Stimulated activated naive CD8-positive, alpha-beta T cell treated with anti-CD3 and anti-CD28 coated beads, Interleukin-15, Interleukin-2, amounts not matched to agents 100 ng/mL and 50 ng/mL, for 24 hours (primary cell): Measurements from ENCODE around the gene ELMO2.

Experiments used
- H3K27ac Mint-ChIP-seq: one replicate; pipeline ENCODE4 v1.8.0; 2021; ENCODE audit warnings: mild to moderate bottlenecking, mixed read lengths
- H3K27me3 Mint-ChIP-seq: one replicate; pipeline ENCODE4 v1.8.0; 2021; ENCODE audit warnings: mixed read lengths
- H3K36me3 Mint-ChIP-seq: one replicate; pipeline ENCODE4 v1.8.0; 2021; ENCODE audit warnings: low read depth, mixed read lengths
- H3K4me1 Mint-ChIP-seq: one replicate; pipeline ENCODE4 v1.8.0; 2021; ENCODE audit warnings: low read depth, mixed read lengths
- H3K4me3 Mint-ChIP-seq: one replicate; pipeline ENCODE4 v1.8.0; 2021; ENCODE audit warnings: mild to moderate bottlenecking, mixed read lengths
- H3K9me3 Mint-ChIP-seq: one replicate; pipeline ENCODE4 v1.8.0; 2021; ENCODE audit warnings: mixed read lengths

ELMO2 gene

DNA sequence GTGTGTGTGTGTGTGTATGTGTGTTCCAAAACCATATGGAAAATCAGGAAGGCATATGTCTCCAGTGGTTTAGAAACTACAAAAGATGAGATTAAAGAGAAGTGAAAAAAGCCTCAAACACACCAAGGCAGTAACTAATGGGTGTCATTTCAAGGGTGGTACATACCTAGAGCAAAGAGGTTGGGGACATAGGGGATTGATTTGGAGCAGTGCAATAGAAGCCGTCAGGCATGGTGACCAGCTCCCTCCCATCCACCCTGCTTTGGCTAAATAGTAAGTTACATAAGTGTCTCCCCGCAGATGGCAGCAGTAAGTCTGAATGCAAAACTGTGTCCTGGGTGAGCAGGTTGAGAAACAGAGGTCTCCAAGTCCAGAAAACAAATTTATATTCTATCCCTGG lies 10.4 kb upstream of the ELMO2 start:
- H3K36me3 Mint-ChIP-seq = no peaks in the 10 kb centered on the region
- no peak overlapping the region for H3K27ac Mint-ChIP-seq
- no peaks in the 10 kb centered on the region for H3K4me1 Mint-ChIP-seq
- peaks cover 44% of the 10 kb centered on the region for H3K27me3 Mint-ChIP-seq
- no peaks in the 10 kb centered on the region for H3K9me3 Mint-ChIP-seq
- no peak overlapping the region for H3K4me3 Mint-ChIP-seq

DNA sequence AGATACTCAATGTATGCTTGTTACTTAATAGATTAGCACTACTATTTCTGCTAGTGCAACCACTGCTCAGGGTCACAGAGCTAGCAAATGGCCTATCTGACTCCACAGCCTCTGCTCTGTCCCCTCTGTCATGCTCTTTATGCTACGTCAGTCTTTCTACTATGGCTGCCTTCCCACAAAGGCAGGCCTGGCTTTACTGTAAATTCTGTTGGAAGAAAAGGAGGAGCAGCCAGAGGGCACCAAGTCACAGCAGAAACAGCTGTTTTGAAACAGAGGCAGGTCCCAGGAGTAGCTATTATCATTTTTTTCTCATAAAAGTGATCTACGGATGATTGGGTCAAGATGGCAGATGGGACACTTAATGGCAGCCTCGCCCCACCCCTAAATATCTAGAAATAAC lies 10.0 kb upstream of the ELMO2 start:
- peaks cover 44% of the 10 kb centered on the region for H3K27me3 Mint-ChIP-seq
- no peaks in the 10 kb centered on the region for H3K4me1 Mint-ChIP-seq
- no peak overlapping the region for H3K27ac Mint-ChIP-seq
- no peaks in the 10 kb centered on the region for H3K9me3 Mint-ChIP-seq
- no peak overlapping the region for H3K4me3 Mint-ChIP-seq
- no peaks in the 10 kb centered on the region for H3K36me3 Mint-ChIP-seq

DNA sequence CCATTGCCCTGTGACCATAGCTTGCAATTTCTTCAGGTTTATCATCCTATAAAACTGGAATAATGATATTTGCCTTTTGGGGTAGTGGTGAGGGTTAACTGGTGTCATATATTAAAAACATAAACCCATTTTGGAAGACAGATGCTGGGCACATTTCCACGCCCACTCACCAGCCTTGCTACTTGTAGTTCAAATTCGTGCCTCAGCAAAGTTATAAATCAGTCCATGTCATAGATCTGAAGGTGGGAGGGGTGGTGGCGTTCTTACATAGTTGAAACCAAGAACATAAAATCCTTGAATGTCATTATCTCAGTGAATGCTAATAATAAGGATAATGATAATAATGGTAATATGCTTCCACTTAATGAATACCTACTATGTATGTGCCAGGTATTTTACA lies 9.4 kb upstream of the ELMO2 start:
- Mint-ChIP-seq H3K36me3 (no peaks in the 10 kb centered on the region), H3K27me3 (peaks cover 39% of the 10 kb centered on the region), H3K27ac (no peak overlapping the region), H3K4me3 (no peak overlapping the region), H3K4me1 (peaks cover 3% of the 10 kb centered on the region), H3K9me3 (no peaks in the 10 kb centered on the region)

DNA sequence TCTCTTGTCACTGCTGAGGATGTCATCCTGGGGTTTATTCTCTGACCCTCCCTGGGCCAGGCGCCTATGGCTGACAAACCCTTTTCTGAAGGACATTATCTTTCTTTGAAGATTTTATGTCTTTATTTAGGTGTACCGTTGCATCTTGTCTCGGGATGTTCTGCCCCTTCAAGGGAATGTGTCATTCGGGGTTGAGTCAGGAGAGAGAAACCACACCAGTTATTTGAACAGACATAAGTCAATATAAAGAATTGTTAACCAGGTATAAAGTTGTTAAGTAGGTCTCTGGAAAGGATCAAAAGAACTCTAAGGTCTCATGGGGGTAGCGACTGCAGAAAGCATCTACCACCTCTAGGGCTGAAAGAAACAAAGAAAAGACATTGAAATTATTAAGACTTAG lies 8.2 kb upstream of the ELMO2 start:
- Mint-ChIP-seq H3K36me3 (no peaks in the 10 kb centered on the region), H3K27ac (no peak overlapping the region), H3K4me3 (no peak overlapping the region), H3K9me3 (no peaks in the 10 kb centered on the region), H3K27me3 (peaks cover 35% of the 10 kb centered on the region), H3K4me1 (peaks cover 10% of the 10 kb centered on the region)

DNA sequence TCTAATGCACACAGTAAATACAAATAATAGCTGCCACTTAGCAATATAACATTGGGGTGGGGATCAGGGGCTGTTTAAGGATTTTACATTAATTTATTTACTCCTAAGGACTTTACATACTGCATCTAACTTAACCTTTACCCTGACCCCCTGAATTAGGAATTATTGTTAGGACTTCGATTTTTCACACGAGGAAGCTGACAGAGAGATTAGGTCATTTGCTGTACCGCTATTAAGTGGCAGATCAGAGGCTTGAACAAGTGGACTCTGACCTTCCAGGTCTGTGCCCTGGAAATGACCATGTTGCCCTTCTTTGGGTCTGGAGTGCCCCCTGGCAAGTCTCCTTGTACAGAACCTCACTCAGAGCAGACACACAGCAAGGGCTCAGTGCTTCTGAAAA lies 5.2 kb upstream of the ELMO2 start:
- Mint-ChIP-seq H3K27ac (no peak overlapping the region), H3K4me1 (peaks cover 29% of the 10 kb centered on the region), H3K9me3 (no peaks in the 10 kb centered on the region), H3K36me3 (no peaks in the 10 kb centered on the region), H3K27me3 (peaks cover 19% of the 10 kb centered on the region), H3K4me3 (no peak overlapping the region)

DNA sequence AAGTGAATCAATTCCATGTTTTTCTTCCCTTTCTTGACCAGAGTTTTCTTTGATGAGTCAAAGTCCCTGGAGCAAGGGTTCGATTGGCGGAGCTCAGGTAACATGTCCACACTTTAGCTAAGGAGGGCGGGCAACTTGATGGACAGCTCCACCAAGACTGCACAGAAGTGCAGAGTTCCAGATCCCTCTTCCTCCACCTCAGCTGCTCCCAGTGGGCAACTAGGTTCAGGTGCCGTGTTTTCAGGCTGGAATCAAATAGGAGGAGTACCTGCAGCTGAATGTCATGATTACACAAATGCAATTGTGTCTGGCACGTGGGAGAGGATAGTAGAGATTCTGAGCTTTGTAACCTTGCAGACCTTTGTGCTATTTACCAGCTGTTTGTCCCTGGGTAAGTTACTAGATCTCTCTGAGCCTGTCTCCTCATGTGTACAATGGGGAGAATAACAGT lies 1.9 kb upstream of the ELMO2 start:
- H3K4me1 Mint-ChIP-seq = peaks cover 49% of the 10 kb centered on the region

DNA sequence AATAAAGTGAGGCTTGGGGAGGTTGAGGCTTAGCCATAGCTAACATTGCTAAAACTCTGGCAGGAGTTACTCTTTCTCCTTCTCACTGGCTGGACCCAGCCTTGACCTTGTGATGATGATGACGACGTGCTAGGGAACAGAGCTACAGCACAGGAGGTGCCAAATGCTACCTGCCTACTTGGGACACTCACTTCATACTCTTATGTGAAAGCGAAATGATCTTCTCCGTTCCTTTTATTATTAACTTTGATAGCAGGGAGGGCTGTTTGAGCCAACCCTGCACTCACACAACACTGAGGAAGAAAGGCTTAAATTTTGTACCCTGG lies 1.2 kb upstream of the ELMO2 start:
- Mint-ChIP-seq H3K36me3 (peaks cover 7% of the 10 kb centered on the region), H3K27me3 (no peaks in the 10 kb centered on the region), H3K9me3 (no peaks in the 10 kb centered on the region), H3K4me3 (peak overlapping the region; percentile 86), H3K4me1 (peaks cover 55% of the 10 kb centered on the region), H3K27ac (no peak overlapping the region)

More for the DNA sequence above, 1.9 kb upstream of the ELMO2 start:
- Mint-ChIP-seq H3K9me3 (no peaks in the 10 kb centered on the region), H3K36me3 (peaks cover 1% of the 10 kb centered on the region), H3K27ac (no peak overlapping the region), H3K4me3 (no peak overlapping the region), H3K27me3 (no peaks in the 10 kb centered on the region)

DNA sequence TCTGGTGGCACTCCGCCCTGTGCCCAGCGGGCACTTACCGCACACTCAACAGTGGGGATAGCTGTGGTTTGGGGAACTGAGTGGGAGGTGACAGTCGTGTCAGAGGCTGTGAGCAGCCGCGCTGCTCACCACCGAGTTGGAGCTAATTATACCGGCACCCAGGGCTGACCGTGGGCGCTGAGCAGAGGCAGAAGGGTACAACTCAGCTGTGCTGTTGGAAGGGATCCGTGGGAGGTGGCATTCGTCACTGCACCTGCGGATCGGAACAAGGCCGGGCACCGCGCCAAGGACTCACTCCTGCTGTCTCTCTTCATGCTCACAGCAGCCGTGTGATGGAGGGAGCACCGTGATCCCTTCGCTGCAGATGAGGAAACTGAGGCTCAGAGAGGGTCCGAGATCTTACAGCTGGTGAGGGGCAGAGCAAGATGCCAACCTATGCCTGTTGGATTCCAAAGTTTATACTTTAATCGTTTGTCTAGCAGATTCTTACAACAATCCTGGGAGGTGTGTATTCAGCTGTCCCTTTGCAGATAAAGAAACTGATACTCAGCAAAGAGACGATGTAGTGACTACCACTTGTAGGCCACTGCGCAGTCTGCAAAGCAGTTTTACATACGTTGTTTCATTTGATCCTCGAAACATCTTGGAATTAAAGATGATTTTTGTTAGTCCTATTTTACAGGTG lies 713 bp upstream of the ELMO2 start:
- Mint-ChIP-seq H3K27me3 (no peaks in the 10 kb centered on the region), H3K4me1 (peaks cover 61% of the 10 kb centered on the region), H3K4me3 (peak overlapping the region; percentile 86), H3K36me3 (peaks cover 7% of the 10 kb centered on the region), H3K27ac (peak overlapping the region; percentile 82), H3K9me3 (no peaks in the 10 kb centered on the region)

DNA sequence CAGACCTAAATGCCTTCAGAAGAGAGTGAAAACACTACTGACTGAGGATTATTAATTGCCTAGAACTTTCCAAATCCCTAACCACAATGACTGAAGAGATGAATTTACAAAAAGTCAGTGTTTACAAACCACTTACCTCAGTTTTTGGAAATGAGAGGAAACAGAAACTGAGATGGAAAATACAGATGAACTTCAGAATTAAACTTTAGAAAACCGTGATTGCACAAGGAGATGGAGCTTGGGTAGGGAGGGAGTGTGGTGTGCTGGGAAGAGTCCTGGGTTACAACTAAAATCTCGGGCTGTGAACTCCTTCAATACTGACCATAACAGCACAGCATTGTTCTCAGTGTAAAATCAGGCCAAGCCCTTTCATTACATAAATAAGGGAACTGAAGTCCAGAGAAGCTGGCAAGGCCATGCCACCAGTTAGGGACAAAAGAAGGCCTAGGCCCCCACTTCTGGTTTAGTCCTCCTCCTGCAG lies 4.0 kb downstream of the ELMO2 start:
- peaks cover 29% of the 10 kb centered on the region for H3K36me3 Mint-ChIP-seq
- H3K27ac Mint-ChIP-seq = peak overlapping the region; percentile 79
- H3K27me3 Mint-ChIP-seq = no peaks in the 10 kb centered on the region
- peaks cover 70% of the 10 kb centered on the region for H3K4me1 Mint-ChIP-seq
- H3K9me3 Mint-ChIP-seq = no peaks in the 10 kb centered on the region
- peak overlapping the region; percentile 63 for H3K4me3 Mint-ChIP-seq

DNA sequence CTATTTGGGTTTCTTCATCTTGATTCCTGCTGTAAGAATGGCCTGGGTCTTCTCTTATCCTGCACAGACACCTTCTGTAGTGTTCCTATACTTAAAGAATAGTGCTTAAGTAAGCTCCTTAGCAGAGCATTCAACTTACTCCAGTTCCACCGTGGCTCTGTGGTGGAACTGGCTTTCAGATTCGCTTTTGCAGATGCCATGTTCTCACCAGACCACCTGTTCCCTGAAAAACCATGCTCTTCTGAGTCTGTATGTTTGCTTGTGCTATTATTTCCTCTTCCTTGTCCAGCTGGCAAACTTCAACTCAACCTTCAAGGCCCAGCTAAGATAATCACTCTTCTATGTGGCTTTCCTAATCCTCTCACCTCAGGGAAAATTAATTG lies 4.9 kb downstream of the ELMO2 start:
- peaks cover 38% of the 10 kb centered on the region for H3K36me3 Mint-ChIP-seq
- H3K27ac Mint-ChIP-seq = peak overlapping the region; percentile 79
- no peaks in the 10 kb centered on the region for H3K27me3 Mint-ChIP-seq
- H3K4me3 Mint-ChIP-seq = peak overlapping the region; percentile 63
- H3K9me3 Mint-ChIP-seq = no peaks in the 10 kb centered on the region
- peaks cover 67% of the 10 kb centered on the region for H3K4me1 Mint-ChIP-seq

DNA sequence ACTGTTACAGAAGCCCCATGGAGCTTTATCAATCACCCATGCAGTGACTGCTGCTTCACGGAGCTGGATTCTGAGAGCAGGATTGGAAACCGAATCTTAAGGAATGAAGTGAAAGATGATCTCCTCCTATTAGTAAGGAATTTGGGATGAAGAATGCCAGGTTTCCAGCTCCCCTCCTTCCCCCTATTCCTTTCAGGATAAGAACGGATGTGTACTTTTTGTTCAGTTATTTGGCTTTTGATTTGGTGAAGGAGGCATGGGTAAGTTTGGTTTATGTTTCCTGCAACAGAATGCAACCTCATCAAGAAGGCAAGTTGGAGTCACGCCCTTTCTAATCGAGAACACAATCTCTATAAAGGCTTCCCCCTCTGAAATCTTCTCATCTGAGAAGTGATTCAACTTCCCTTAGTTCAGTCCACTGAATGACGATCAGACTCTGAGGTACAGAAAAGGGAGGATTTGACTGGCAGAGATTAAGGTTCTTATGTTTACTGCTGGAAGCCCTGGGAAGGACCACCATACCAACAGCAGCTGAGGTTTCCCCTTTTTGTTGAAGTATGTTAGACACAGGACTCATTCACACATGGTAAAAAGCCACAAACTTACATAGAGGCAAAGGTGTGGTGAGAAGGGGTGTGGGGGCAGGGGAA lies 5.5 kb downstream of the ELMO2 start:
- peaks cover 67% of the 10 kb centered on the region for H3K4me1 Mint-ChIP-seq
- H3K27ac Mint-ChIP-seq = peak overlapping the region; percentile 79
- peak overlapping the region; percentile 63 for H3K4me3 Mint-ChIP-seq
- H3K36me3 Mint-ChIP-seq = peaks cover 44% of the 10 kb centered on the region
- no peaks in the 10 kb centered on the region for H3K9me3 Mint-ChIP-seq
- H3K27me3 Mint-ChIP-seq = no peaks in the 10 kb centered on the region

DNA sequence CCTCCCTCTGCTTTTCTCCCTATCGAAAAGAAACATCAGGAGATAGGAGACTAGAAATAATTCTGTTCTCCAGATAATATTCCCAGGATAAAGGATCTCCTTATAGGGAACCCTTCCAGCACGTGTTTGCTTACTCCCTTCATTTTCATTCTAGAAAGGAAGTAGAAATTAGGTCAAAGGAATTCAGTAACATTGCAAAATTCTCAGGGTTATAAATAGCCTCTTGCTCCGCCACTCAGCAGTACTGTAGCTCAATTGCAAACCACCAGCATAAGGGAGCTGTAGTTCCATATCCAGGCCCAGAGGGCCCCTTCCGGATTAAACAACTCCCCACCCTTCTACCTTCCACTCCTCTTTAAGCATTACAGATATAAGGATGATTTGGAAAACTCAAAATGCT lies 6.2 kb downstream of the ELMO2 start:
- H3K4me3 Mint-ChIP-seq = peak overlapping the region; percentile 63
- peaks cover 45% of the 10 kb centered on the region for H3K36me3 Mint-ChIP-seq
- H3K27ac Mint-ChIP-seq = no peak overlapping the region
- H3K4me1 Mint-ChIP-seq = peaks cover 67% of the 10 kb centered on the region
- H3K27me3 Mint-ChIP-seq = no peaks in the 10 kb centered on the region
- H3K9me3 Mint-ChIP-seq = no peaks in the 10 kb centered on the region

DNA sequence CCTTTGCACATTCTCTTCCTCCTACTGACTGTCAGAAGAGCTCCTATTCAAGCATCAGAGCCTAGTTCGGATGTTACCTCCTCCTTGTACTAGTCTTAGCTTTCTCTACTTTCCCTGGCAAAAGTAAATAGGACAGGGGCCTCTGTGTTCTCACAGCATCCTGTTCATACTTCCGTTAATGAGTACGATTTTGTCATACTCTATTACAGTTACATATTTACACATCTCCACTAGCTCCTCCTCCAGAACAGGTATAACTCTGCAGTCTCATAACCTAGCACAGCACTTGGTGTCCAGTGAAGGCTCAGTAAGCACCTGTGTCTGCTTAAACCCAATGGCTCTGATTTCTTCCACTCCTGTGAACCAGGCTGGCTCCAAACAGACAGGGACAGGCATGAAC lies 7.0 kb downstream of the ELMO2 start:
- H3K36me3 Mint-ChIP-seq = peaks cover 48% of the 10 kb centered on the region
- peaks cover 63% of the 10 kb centered on the region for H3K4me1 Mint-ChIP-seq
- H3K4me3 Mint-ChIP-seq = no peak overlapping the region
- H3K9me3 Mint-ChIP-seq = no peaks in the 10 kb centered on the region
- H3K27ac Mint-ChIP-seq = peak overlapping the region; percentile 38
- H3K27me3 Mint-ChIP-seq = no peaks in the 10 kb centered on the region

DNA sequence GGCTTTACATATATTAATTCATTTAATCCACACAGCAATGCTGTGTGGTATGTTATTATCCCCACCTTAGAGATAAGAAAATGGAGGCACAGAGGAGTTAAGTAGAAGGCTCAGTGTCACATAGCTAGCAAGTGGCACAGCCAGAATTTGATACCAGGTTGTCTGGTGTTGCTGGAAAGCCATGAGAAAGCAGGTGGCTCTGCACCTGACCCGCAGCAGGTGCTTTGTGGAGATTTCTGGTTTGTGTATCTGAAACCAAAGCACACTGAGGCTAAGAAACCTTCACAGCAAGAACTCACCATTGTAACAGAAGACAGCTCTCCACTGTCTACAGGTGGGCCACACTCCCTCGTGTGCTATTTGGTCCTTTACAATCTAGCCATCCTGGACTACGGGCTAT lies 7.5 kb downstream of the ELMO2 start:
- H3K27ac Mint-ChIP-seq = peak overlapping the region; percentile 38
- H3K36me3 Mint-ChIP-seq = peaks cover 51% of the 10 kb centered on the region
- H3K27me3 Mint-ChIP-seq = no peaks in the 10 kb centered on the region
- H3K4me3 Mint-ChIP-seq = no peak overlapping the region
- H3K4me1 Mint-ChIP-seq = peaks cover 58% of the 10 kb centered on the region
- H3K9me3 Mint-ChIP-seq = no peaks in the 10 kb centered on the region

DNA sequence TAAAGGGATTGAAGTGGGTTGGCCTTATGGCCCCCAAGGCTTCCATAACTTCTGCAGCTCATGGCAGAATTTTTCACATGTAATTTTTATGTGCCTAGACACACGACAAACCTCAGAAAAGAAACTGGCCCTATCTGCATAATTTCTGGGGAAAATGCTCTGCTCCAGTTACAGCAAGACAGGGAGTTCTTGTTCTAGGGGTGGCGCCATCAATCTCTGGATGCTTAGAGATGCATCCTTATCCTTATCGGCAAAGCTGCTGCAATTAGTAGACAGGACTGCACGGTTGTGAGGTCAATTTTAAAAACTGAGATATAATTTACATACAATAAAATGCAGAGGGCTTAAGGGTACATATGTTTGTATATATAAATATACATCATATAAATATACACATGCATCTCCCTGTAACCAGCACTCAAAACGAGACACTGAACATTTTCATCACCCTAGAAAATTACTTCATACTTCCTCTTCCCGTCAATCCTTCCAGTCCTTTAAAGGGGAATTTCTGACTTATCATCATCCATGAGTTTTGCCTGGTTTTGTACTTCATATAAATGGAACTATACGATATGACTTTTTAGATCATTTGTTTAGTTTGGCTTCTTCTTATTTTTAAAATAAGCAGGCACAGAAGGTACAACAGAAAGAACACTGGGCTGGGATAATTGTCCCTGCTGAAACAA lies 10.2 kb downstream of the ELMO2 start:
- H3K27me3 Mint-ChIP-seq = no peaks in the 10 kb centered on the region
- H3K36me3 Mint-ChIP-seq = peaks cover 63% of the 10 kb centered on the region
- H3K4me1 Mint-ChIP-seq = peaks cover 31% of the 10 kb centered on the region
- H3K9me3 Mint-ChIP-seq = no peaks in the 10 kb centered on the region
- no peak overlapping the region for H3K4me3 Mint-ChIP-seq
- H3K27ac Mint-ChIP-seq = no peak overlapping the region
